GM18502 (cell line): ENCODE measurements around the gene RBM39.
A peak's percentile ranks its signal among the peaks of the same experiment; 100 is the strongest.
"Not testable (repeated sequence)": the region's sequence is repeated elsewhere in the genome, so short reads cannot be mapped to it uniquely, and the experiment has no call there.

ENCODE experiments used
- ATAC-seq: cut with Tn5 transposase; IDR thresholded peaks from one replicate; pipeline ENCODE4 v1.9.1; 2021; ENCODE audit warnings: mild to moderate bottlenecking; ENCODE audit not compliant: unreplicated experiment, poor library complexity

RBM39 gene

DNA sequence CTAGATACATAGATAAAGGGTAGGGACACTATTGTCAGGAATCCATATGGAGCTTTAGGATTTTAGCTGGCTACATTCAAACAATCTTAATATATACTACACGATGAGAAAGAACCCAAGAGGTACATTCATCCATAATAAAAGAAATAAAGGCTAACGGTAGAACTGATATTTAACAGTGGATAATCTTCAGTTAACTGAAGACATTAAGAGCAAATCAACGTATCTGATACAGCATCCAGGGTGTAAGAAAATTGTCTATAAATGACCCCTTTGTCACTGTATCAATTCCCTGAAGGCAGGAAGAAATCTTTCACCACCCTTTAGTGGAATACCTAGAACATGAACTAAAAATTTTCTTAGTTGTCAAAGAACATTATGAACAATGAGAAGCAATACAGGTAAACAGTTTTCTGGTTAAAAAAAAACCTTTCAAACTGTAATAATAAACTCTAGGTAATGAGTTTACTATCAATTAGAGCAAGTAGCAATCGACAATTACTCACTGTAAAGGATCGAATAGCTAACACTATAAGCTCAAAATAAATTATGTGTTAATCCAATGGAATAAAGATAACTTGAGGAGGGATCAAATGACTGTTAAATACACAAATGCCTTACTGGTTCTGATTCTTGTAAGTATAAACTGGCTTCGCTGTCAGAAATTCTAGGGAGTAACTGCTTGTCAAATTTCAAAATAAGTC lies 31.0 kb downstream of the RBM39 start:
- no peak for ATAC-seq

DNA sequence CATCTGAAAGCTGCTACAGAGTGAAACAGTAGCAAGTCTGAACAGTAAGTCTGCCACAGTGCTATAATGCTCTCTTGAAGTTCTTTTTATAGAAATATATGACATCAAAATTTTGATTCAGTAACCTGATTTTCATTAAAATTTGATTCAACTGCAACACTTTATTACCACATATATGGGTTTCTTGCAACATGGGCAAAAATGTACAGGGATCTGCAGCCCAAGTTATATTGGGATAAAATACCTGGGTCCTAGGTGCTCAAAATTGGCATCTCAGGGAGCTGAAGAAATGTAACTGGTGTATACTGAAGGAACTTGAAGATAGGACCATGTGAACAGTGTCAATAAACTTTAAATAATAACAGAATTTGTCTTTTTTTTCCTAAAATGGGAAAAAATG lies 32.0 kb downstream of the RBM39 start:
- no peak for ATAC-seq

- no peak for ATAC-seq
Observed at GRCh38 chr20:35709259-35709658, 32.8 kb downstream of the RBM39 start.

- no peak for ATAC-seq
Observed at GRCh38 chr20:35708502-35708901, 33.6 kb downstream of the RBM39 start.

GRCh38 chr20:35706591-35707529 lies 35.2 kb downstream of the RBM39 start:
- not testable (repeated sequence) for ATAC-seq

- not testable (repeated sequence) for ATAC-seq
Observed at GRCh38 chr20:35705894-35706293, 36.2 kb downstream of the RBM39 start.

- ATAC-seq = no peak
Observed at GRCh38 chr20:35704514-35705261, 37.4 kb downstream of the RBM39 start.

DNA sequence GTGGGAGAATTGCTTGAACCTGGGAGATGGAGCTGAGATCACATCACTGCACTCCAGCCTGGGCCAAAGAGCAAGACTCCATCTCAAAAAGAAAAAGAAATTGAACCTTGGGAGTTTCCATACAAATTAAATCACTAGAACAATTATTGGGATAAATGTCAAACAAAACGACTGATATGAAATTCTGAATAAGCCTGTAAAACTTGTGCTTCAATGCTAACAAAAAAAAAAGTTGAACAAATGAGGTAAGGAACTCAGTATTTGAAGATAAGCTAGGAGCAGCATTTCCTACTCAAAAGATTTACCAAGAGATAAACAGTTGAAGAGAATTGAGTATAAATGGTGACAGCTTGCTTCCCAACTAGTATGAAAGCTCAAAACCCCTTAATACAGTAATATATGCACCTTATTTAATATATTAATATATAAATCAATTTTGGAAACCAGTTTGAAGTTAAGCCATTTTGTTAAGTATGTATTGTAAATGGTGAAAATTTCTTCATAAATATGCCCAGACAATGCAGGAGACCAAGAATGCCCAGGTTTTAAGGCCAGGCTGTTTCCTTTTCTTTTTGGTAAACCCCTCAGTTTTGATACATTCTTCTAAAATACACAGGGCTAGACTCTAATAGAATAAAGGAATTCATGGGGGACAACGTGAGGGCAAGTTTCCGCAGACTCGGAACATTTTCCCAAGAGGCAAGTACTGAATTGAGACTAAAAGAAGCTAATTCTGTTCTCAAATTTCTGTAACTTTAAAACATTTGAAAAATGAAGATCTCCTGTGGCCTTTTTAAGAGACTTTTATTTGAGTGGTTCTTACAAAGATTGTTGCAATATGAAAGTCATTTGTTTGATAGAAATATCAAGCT lies 39.0 kb downstream of the RBM39 start:
- no peak for ATAC-seq

GRCh38 chr20:35702051-35702823 lies 39.8 kb downstream of the RBM39 start:
- no peak for ATAC-seq

DNA sequence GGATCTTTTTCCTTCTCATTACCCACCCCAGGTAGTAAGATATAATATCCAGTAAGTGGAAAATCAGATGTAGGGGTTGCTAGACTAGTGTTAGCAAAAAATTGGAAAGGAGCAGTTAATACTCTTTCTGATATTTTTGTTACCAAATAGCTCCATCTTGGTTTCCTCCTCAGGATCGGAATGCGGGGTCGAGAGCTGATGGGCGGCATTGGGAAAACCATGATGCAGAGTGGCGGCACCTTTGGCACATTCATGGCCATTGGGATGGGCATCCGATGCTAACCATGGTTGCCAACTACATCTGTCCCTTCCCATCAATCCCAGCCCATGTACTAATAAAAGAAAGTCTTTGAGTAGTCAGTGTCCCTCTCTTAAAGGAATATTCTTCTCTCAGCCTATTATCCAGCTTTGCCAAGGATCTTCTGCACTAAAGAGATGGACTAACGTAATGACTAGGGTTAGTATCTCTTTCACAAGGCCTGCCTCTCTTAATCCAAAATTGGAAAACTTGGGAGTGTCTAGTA lies 41.4 kb downstream of the RBM39 start:
- ATAC-seq = no peak

- ATAC-seq = no peak
Observed at GRCh38 chr20:35699957-35700624, 42.0 kb downstream of the RBM39 start.

GRCh38 chr20:35699127-35699956 lies 42.7 kb downstream of the RBM39 start, which contains the start of the genes NFS1 and ROMO1:
Gene NFS1 (minus strand): TSS chr20:35699352. CDS start chr20:35699288, 64 bp downstream.
Gene ROMO1 (plus strand): TSS chr20:35699405. CDS start chr20:35699633, 228 bp downstream.
- peak; percentile 83 for ATAC-seq

DNA sequence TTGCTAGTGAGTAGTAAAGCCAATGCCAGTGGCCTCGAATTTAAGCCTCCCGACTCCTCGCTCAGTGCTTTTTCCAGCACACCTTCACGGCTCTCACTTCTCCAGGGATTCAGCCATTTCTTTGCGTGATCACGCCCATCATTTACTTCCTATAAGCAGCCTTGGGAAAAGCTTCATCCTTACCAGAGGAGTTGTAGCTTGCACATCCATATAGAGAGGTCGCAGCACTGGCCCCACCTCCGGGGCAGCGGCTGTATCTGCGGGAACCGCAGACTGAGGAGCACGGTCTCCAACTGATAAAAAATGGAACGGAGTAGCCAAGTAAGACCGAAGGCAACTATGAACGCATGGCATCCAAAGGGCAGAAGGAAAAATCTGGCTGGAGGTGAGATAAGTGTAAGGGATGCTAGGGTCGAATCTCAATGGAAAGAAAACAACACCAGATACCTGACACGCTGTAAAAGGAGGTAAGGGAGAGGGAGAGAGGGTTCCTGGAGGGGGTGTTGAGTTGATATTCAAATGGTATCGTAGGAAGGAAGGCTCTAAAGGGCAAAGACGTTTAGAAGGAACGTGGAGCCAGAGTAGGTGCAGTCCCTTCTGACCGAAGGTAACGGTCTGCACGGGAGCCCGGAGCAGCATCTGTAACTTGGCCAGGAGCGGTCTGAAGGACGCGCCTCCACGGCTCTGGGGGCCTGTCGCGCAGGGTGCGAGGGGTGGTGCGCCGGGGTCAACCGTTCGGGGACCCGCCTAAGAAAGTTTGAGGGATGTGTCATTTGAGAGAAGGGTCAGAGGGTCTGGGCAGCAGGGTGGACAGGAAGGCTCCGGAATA lies 43.5 kb downstream of the RBM39 start:
- ATAC-seq = peak; percentile 28

DNA sequence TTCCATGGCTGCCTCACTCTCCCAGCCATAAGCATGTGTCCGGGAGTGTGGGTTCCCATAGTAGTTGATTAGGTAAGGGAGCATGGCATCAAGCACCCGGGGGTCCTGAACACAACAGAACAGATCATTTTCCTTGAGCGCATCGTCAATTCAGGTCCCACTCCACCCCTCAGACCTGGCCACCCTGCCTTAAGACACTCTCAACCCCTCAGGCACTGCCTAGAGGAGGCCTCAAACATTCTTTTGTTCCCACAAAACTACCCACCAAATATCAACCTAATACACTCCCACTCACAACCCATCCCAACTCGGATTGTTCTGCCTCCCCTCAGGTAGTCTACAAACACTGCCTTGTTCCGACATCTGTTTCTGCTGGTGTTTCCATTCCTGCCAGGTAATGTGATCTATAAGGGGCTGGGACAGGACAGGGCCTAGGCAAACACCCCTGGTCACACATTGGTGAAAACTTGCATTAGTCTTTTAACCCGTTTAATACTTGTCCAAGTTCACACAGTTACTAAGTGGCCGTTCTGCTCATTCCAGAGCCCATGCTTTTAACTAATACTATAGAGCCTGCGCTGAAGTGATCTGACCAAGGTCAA lies 44.3 kb downstream of the RBM39 start:
- ATAC-seq = no peak

DNA sequence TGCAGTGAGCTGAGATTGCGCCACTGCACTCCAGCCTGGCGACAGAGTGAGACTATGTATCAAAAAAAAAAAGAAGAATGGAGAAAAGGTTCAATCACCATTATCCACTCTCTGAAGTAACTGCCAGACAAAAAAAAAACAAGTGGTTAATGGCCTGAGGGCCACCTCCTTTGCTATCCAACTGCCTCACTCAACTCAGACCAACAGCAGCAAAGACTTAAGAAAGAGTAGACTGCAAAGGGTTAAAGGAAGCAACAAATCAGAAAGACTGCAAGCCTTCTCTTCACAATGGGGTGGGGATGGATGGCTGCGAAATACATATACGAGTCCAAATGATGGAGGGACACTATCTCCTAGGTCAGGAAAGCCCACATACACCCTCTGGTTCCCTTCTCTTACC lies 46.1 kb downstream of the RBM39 start:
- ATAC-seq = no peak

DNA sequence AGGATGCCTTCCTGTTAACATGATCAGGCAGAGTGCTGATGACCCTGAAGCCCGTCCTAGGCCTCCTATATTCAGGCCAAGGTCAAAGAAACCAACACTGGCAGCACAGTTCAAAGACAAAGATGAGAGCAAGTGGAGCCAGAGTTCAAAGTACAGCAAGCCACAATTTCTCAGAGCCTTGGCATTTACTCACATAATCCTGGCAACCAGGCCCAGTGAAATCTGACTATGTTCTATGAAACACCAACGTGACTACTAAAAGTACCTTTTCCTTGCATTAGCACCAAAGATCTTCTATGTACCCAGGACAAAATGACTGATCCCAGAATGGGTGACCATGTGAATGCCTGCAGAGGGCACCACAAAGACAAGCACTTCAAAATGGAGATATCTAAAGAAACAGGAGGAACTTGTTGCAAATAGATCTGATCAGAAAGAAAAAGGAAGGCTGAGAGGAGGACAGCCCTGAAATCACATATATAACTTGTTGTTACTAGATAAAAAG lies 46.8 kb downstream of the RBM39 start:
- ATAC-seq = no peak
